Erythroblast (primary cell): ENCODE results near the gene AIF1.

Source experiments
- GATA1 ChIP-seq: IDR thresholded peaks from 2 replicates; pipeline ENCODE4 v1.6.1; 2011; ENCODE audit warnings: low read depth, mild to moderate bottlenecking, control low read depth, low read length, moderate library complexity
- POLR2A ChIP-seq: IDR thresholded peaks from 2 replicates; pipeline ENCODE4 v1.6.1; 2011; ENCODE audit warnings: mild to moderate bottlenecking, low read length

DNA sequence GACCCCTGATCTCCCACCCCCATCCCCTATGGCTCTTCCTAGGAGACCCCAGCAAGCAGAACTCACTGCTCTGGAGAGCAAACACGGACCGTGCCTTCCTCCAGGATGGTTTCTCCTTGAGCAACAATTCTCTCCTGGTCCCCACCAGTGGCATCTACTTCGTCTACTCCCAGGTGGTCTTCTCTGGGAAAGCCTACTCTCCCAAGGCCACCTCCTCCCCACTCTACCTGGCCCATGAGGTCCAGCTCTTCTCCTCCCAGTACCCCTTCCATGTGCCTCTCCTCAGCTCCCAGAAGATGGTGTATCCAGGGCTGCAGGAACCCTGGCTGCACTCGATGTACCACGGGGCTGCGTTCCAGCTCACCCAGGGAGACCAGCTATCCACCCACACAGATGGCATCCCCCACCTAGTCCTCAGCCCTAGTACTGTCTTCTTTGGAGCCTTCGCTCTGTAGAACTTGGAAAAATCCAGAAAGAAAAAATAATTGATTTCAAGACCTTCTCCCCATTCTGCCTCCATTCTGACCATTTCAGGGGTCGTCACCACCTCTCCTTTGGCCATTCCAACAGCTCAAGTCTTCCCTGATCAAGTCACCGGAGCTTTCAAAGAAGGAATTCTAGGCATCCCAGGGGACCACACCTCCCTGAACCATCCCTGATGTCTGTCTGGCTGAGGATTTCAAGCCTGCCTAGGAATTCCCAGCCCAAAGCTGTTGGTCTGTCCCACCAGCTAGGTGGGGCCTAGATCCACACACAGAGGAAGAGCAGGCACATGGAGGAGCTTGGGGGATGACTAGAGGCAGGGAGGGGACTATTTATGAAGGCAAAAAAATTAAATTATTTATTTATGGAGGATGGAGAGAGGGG, 41.6 kb upstream of the AIF1 start:
- no peak for TF ChIP-seq POLR2A
- no peak for TF ChIP-seq GATA1
